ENCODE results near the gene PSMA2. TPM values are rescaled to one million over a fixed set of nuclear protein-coding genes. Genes with fewer than 3 reads are reported as not detected.

The PSMA2 gene
- total RNA-seq, 1 donor from 2014 or later = 204 TPM

DNA sequence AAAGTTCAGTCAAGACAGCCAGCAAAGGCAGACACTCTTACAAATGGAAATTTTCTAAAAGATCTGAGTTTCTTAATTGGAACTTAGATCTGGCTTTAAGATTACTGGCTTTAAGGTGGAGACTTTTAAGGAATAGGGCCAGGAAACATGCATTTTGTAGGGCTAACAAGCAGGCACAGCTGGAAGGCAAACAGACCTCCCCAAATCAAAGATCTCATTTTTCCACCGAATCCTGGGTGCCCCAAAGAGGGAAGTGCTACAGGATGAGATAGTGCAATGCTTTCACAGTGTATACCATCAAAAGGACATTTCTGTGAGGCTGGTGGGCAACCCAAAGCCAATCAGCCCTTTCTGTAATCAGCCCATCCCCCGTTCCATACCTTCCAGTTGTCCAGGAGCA lies 27.6 kb upstream of the PSMA2 start:
- no peaks in the 10 kb centered on the region for H3K36me3 Mint-ChIP-seq (ENCODE audit: low read depth)
- H3K27me3 Mint-ChIP-seq (ENCODE audit: low read depth) = no peaks in the 10 kb centered on the region
- no peak for DNase-seq (ENCODE audit: low spot score)
- H3K4me1 Mint-ChIP-seq (ENCODE audit: low read depth) = peaks cover 5% of the 10 kb centered on the region
- H3K4me3 Mint-ChIP-seq (ENCODE audit: low read depth) = no peak overlapping the region
- H3K9me3 Mint-ChIP-seq = peaks cover 17% of the 10 kb centered on the region
- no peak overlapping the region for H3K27ac Mint-ChIP-seq
- intact Hi-C loops (cut with micrococcal nuclease) = no loop called here

DNA sequence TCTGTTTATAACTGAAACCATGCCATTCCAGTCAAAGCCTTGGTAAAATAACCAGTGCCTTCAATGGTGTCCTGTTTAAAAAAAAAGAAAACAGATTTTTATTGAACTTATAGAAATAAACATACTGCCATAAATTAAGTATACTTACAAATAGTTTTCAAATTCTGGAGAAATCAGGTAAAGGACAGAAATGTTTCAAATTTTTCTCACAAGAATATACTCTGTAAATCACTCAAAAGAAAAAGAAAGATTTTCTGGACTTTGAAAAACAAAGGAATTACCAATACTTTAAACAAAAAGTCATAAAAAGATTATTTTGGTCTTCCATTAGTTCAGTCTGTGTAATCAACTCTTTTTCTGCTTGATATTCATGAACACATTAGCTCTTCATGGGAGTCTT lies 24.1 kb upstream of the PSMA2 start:
- Mint-ChIP-seq H3K27ac (no peak overlapping the region), H3K36me3 (ENCODE audit: low read depth) (no peaks in the 10 kb centered on the region), H3K9me3 (peaks cover 17% of the 10 kb centered on the region), H3K4me3 (ENCODE audit: low read depth) (no peak overlapping the region), H3K27me3 (ENCODE audit: low read depth) (no peaks in the 10 kb centered on the region), H3K4me1 (ENCODE audit: low read depth) (peaks cover 2% of the 10 kb centered on the region)
- intact Hi-C loops (cut with micrococcal nuclease) = no loop called here
- DNase-seq (ENCODE audit: low spot score) = no peak

- H3K4me3 Mint-ChIP-seq (ENCODE audit: low read depth) = no peak overlapping the region
- no peaks in the 10 kb centered on the region for H3K4me1 Mint-ChIP-seq (ENCODE audit: low read depth)
- DNase-seq (ENCODE audit: low spot score) = no peak
- no peaks in the 10 kb centered on the region for H3K27me3 Mint-ChIP-seq (ENCODE audit: low read depth)
- no peak overlapping the region for H3K27ac Mint-ChIP-seq
- intact Hi-C loops (cut with micrococcal nuclease) = no loop called here
- peaks cover 17% of the 10 kb centered on the region for H3K9me3 Mint-ChIP-seq
- no peaks in the 10 kb centered on the region for H3K36me3 Mint-ChIP-seq (ENCODE audit: low read depth)
Observed at GRCh38 chr7:42953994-42954393, 22.0 kb upstream of the PSMA2 start.

DNA sequence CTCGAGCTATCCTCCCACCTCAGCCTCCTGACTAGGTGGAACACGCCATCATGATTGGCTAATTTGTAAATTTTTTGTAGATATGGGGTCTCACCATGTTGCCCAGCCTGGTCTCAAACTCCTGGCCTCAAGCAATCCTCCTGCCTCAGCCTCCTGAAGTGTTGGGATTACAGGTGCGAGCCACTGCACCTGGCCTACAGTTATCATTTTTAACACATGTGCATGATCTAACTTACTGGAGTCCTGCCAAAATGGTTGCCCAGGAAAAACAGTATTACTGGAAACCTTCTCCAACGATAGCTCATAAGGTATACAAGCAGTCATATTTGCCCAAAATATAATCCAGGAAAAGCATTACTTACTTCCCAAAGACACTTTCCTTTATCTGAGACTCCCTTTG lies 20.4 kb upstream of the PSMA2 start:
- intact Hi-C loops (cut with micrococcal nuclease) = no loop called here
- peaks cover 16% of the 10 kb centered on the region for H3K9me3 Mint-ChIP-seq
- no peaks in the 10 kb centered on the region for H3K36me3 Mint-ChIP-seq (ENCODE audit: low read depth)
- peaks cover 2% of the 10 kb centered on the region for H3K4me1 Mint-ChIP-seq (ENCODE audit: low read depth)
- no peak for DNase-seq (ENCODE audit: low spot score)
- H3K27me3 Mint-ChIP-seq (ENCODE audit: low read depth) = no peaks in the 10 kb centered on the region
- no peak overlapping the region for H3K27ac Mint-ChIP-seq
- no peak overlapping the region for H3K4me3 Mint-ChIP-seq (ENCODE audit: low read depth)

- Mint-ChIP-seq H3K27me3 (ENCODE audit: low read depth) (no peaks in the 10 kb centered on the region), H3K9me3 (peaks cover 5% of the 10 kb centered on the region), H3K4me1 (ENCODE audit: low read depth) (peaks cover 15% of the 10 kb centered on the region), H3K4me3 (ENCODE audit: low read depth) (no peak overlapping the region), H3K27ac (no peak overlapping the region), H3K36me3 (ENCODE audit: low read depth) (no peaks in the 10 kb centered on the region)
- intact Hi-C loops (cut with micrococcal nuclease) = no loop called here
- no peak for DNase-seq (ENCODE audit: low spot score)
Observed at GRCh38 chr7:42950417-42950816, 18.4 kb upstream of the PSMA2 start.

GRCh38 chr7:42947521-42947920 lies 15.5 kb upstream of the PSMA2 start:
- peaks cover 15% of the 10 kb centered on the region for H3K4me1 Mint-ChIP-seq (ENCODE audit: low read depth)
- no peak overlapping the region for H3K27ac Mint-ChIP-seq
- intact Hi-C loops (cut with micrococcal nuclease) = loop anchor here (10.0 kb wide), 1 partner anchor 127 kb away; no protein-coding TSS in a partner anchor
- no peaks in the 10 kb centered on the region for H3K9me3 Mint-ChIP-seq
- no peak for DNase-seq (ENCODE audit: low spot score)
- no peaks in the 10 kb centered on the region for H3K27me3 Mint-ChIP-seq (ENCODE audit: low read depth)
- H3K4me3 Mint-ChIP-seq (ENCODE audit: low read depth) = no peak overlapping the region
- H3K36me3 Mint-ChIP-seq (ENCODE audit: low read depth) = no peaks in the 10 kb centered on the region

- intact Hi-C loops (cut with micrococcal nuclease) = loop anchor here (10.0 kb wide), 1 partner anchor 128 kb away; no protein-coding TSS in a partner anchor
- Mint-ChIP-seq H3K4me1 (ENCODE audit: low read depth) (peaks cover 15% of the 10 kb centered on the region), H3K9me3 (no peaks in the 10 kb centered on the region)
Observed at GRCh38 chr7:42946627-42946950, 14.6 kb upstream of the PSMA2 start.

DNA sequence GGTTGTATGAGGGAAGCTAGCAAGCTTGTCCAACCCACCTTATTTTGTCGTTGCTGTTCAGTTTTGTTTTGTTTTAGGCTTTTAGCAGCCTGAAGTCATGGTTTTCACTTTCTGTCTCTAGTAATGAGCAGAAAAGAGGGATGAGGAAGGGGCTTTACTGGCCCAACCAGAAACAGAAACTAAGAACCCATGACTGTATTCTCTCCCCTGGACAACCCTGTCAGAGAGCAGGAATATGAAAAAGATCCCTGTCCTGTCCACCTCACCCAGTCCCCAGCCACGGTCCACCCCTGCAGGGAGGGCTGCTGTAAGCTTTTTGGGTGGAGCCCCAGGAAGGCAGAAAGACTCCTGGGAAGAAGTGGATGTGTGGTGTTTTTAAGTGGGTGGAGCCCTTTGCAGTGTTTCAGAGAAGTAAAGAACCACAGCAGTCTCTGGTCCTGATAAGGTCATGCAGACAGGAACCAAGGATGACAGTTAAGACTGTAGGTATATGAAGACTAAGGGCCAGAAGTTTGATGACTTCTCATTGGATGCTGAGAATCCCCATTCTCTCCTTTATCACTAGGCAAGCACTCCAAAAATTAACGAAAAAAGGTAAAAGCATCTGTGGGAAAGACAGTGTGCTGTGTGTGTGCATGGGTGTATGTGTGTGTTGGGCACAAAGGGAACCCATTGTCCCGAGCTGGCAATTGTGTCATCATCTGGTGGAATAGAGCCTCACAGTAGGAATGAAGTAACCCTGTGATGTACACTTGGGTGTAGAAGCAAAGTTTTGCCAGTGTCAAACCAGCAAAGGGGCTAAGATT lies 14.1 kb upstream of the PSMA2 start:
- Mint-ChIP-seq H3K27ac (peak overlapping the region; percentile 84), H3K27me3 (ENCODE audit: low read depth) (no peaks in the 10 kb centered on the region), H3K4me3 (ENCODE audit: low read depth) (peak overlapping the region; percentile 73), H3K9me3 (no peaks in the 10 kb centered on the region), H3K4me1 (ENCODE audit: low read depth) (peaks cover 15% of the 10 kb centered on the region), H3K36me3 (ENCODE audit: low read depth) (peaks cover under 1% of the 10 kb centered on the region)
- intact Hi-C loops (cut with micrococcal nuclease) = loop anchor here (1.0 to 10.0 kb wide), 2 partner anchors 129 to 315 kb away; no protein-coding TSS in a partner anchor
- DNase-seq (ENCODE audit: low spot score) = peak; percentile 31

More at GRCh38 chr7:42946627-42946950, 14.6 kb upstream of the PSMA2 start:
- Mint-ChIP-seq H3K27me3 (ENCODE audit: low read depth) (no peaks in the 10 kb centered on the region), H3K4me3 (ENCODE audit: low read depth) (no peak overlapping the region), H3K27ac (peak overlapping the region; percentile 84), H3K36me3 (ENCODE audit: low read depth) (no peaks in the 10 kb centered on the region)
- DNase-seq (ENCODE audit: low spot score) = no peak

DNA sequence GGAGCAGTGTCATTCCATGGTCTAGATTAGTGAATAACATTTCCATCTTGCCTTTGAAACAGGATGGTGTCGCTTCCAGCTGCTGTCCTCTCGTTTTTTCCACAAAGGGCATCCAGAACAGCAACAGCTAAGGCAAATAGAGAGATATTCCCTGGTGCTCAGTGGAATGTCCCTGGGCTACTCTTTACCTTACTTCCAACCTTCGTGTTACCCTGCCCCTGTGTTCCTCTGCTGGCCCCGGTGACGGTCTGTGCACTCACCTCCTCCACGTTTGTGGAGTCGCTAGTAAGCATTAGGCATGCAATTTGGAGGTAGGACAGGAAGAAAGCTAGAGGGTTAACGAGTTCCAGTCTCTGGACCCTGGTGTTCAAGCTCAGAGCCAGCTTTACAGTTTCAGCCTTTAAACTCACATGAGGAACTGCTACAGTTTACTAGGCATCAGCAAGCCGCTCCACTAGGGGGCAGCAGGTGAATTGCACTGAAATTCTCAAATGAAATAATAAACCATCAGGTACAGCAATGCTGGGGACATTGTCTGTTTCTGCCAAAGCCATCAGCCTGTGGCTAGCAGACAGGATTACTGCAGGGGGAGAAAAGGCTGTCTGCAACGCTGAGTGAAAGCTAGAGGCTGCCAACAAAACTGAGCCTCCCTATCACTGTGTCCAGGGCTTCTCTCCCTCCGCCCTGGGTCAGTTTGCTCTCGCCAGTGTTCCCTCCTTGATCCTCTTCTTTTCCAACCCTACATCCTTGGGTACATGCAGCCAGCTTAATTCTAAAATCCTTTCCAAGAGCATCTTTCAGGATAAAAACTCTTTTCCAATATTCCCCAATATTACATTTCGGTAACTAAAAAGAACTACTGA lies 9.2 kb upstream of the PSMA2 start:
- no peak overlapping the region for H3K27ac Mint-ChIP-seq
- H3K9me3 Mint-ChIP-seq = no peaks in the 10 kb centered on the region
- peaks cover 21% of the 10 kb centered on the region for H3K4me1 Mint-ChIP-seq (ENCODE audit: low read depth)
- H3K36me3 Mint-ChIP-seq (ENCODE audit: low read depth) = peaks cover 34% of the 10 kb centered on the region
- H3K27me3 Mint-ChIP-seq (ENCODE audit: low read depth) = no peaks in the 10 kb centered on the region
- no peak overlapping the region for H3K4me3 Mint-ChIP-seq (ENCODE audit: low read depth)
- intact Hi-C loops (cut with micrococcal nuclease) = loop anchor here (1.0 to 10.0 kb wide), 4 partner anchors 134 to 501 kb away; no protein-coding TSS in a partner anchor
- DNase-seq (ENCODE audit: low spot score) = peak; percentile 62

- H3K9me3 Mint-ChIP-seq = no peaks in the 10 kb centered on the region
- intact Hi-C loops (cut with micrococcal nuclease) = loop anchor here (5.0 to 10.0 kb wide), 3 partner anchors 135 to 715 kb away; no protein-coding TSS in a partner anchor
- no peaks in the 10 kb centered on the region for H3K27me3 Mint-ChIP-seq (ENCODE audit: low read depth)
- no peak overlapping the region for H3K4me3 Mint-ChIP-seq (ENCODE audit: low read depth)
- peaks cover 50% of the 10 kb centered on the region for H3K36me3 Mint-ChIP-seq (ENCODE audit: low read depth)
- no peak for DNase-seq (ENCODE audit: low spot score)
- peak overlapping the region; percentile 54 for H3K27ac Mint-ChIP-seq
- H3K4me1 Mint-ChIP-seq (ENCODE audit: low read depth) = peaks cover 25% of the 10 kb centered on the region
Observed at GRCh38 chr7:42939457-42940240, 7.7 kb upstream of the PSMA2 start.

DNA sequence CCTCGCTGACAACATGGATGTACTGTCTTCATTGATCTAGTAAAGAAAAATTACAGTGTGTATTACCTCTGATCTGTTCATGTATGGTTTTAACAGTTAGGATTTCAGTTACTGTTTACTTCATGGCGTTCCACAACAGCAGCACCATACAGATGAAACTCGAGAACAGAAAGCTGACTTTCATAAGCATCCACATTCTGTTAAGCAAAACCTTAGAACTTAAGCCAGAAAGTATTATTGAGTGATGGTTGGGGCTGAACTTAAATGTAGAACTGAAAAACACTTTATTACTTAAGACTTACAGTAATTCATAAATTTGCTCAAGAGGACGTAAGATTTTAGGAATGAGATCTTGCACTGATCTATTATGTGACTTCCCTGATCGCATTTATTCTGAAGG lies 3.9 kb upstream of the PSMA2 start:
- Mint-ChIP-seq H3K27ac (no peak overlapping the region), H3K27me3 (ENCODE audit: low read depth) (no peaks in the 10 kb centered on the region), H3K4me3 (ENCODE audit: low read depth) (no peak overlapping the region), H3K9me3 (no peaks in the 10 kb centered on the region), H3K4me1 (ENCODE audit: low read depth) (peaks cover 38% of the 10 kb centered on the region), H3K36me3 (ENCODE audit: low read depth) (peaks cover 66% of the 10 kb centered on the region)
- DNase-seq (ENCODE audit: low spot score) = no peak
- intact Hi-C loops (cut with micrococcal nuclease) = loop anchor here (10.0 kb wide), 1 partner anchor 719 kb away; no protein-coding TSS in a partner anchor

DNA sequence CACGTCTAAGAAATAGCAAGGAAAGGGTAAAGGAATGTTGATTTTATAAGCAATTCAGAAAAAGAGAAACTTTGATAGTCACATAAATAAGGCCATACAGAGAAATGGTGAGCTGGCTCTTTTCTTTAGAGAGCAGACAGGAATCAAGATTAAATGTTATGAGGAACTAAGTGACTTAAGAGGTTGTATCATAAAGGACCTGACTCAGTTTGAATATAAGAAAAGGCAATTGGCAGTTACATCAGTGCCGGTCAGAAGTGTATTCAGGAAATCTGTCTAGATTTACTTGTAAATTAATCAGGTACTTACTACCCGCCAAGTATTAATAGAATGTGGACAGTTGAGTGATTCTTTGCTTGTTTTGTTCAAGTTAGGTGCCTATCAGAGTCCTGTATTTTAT lies 2.3 kb upstream of the PSMA2 start:
- peaks cover 69% of the 10 kb centered on the region for H3K36me3 Mint-ChIP-seq (ENCODE audit: low read depth)
- no peak for DNase-seq (ENCODE audit: low spot score)
- H3K27me3 Mint-ChIP-seq (ENCODE audit: low read depth) = no peaks in the 10 kb centered on the region
- H3K9me3 Mint-ChIP-seq = no peaks in the 10 kb centered on the region
- H3K4me1 Mint-ChIP-seq (ENCODE audit: low read depth) = peaks cover 39% of the 10 kb centered on the region
- intact Hi-C loops (cut with micrococcal nuclease) = loop anchor here (5.0 to 10.0 kb wide), 3 partner anchors 67 to 721 kb away; no protein-coding TSS in a partner anchor
- H3K27ac Mint-ChIP-seq = peak overlapping the region; percentile 21
- H3K4me3 Mint-ChIP-seq (ENCODE audit: low read depth) = peak overlapping the region; percentile 100
